Measurements from ENCODE around the gene GABRB2. TPM values are rescaled to one million over a fixed set of nuclear protein-coding genes. Genes with fewer than 3 reads are reported as not detected.

The GABRB2 gene
- total RNA-seq, 1 donor from 2014 or later: 0.20 TPM

GRCh38 chr5:161396171-161396570 is 150.4 kb downstream of the GABRB2 start:
- H3K79me2 ChIP-seq (ENCODE audit: insufficient read depth, low read length): no peaks in the 10 kb centered on the region
- H3K27ac ChIP-seq (ENCODE audit: low read depth, low read length): no peak overlapping the region
- H3K27me3 ChIP-seq (ENCODE audit: insufficient read depth, low read length): no peaks in the 10 kb centered on the region
- no peaks in the 10 kb centered on the region for H3K9me3 Mint-ChIP-seq (ENCODE audit: unreplicated experiment)
- FAIRE-seq (no peak), DNase-seq (ENCODE audit: low read depth) (no peak)
- no peaks in the 10 kb centered on the region for H4K20me1 ChIP-seq (ENCODE audit: insufficient read depth, low read length)
- no peak overlapping the region for H3K27ac Mint-ChIP-seq (ENCODE audit: unreplicated experiment)
- no peak overlapping the region for H2AFZ ChIP-seq (ENCODE audit: low read depth, low read length)
- H3K36me3 ChIP-seq (ENCODE audit: insufficient read depth, low read length): no peaks in the 10 kb centered on the region
- no peak overlapping the region for H3K4me3 ChIP-seq (ENCODE audit: insufficient read depth, low read depth, low read length)
- H3K4me3 Mint-ChIP-seq (ENCODE audit: unreplicated experiment): no peak overlapping the region
- TF ChIP-seq EZH2 (IDR thresholded peaks at IDR 0.05; ENCODE audit: insufficient read depth, low read length): no peak
- H3K36me3 Mint-ChIP-seq (ENCODE audit: low read depth, unreplicated experiment): no peaks in the 10 kb centered on the region
- no peaks in the 10 kb centered on the region for H3K4me1 ChIP-seq (ENCODE audit: insufficient read depth, low read length)
- H3K4me2 ChIP-seq (ENCODE audit: low read length): no peak overlapping the region
- H3K9ac ChIP-seq (ENCODE audit: low read length): no peak overlapping the region
- peaks cover 2% of the 10 kb centered on the region for H3K9me3 ChIP-seq (ENCODE audit: insufficient read depth, low read depth, low read length)
- H3K4me1 Mint-ChIP-seq (ENCODE audit: low read depth, unreplicated experiment): peaks cover 3% of the 10 kb centered on the region
- H3K27me3 Mint-ChIP-seq (ENCODE audit: low read depth, unreplicated experiment): no peaks in the 10 kb centered on the region

- Histone ChIP-seq H3K27me3 (ENCODE audit: insufficient read depth, low read length) (no peaks in the 10 kb centered on the region), H3K4me2 (ENCODE audit: low read length) (no peak overlapping the region), H3K4me3 (ENCODE audit: insufficient read depth, low read depth, low read length) (no peak overlapping the region), H2AFZ (ENCODE audit: low read depth, low read length) (no peak overlapping the region), H4K20me1 (ENCODE audit: insufficient read depth, low read length) (no peaks in the 10 kb centered on the region), H3K9ac (ENCODE audit: low read length) (no peak overlapping the region), H3K4me1 (ENCODE audit: insufficient read depth, low read length) (no peaks in the 10 kb centered on the region), H3K27ac (ENCODE audit: low read depth, low read length) (no peak overlapping the region), H3K9me3 (ENCODE audit: insufficient read depth, low read depth, low read length) (peaks cover 2% of the 10 kb centered on the region), H3K79me2 (ENCODE audit: insufficient read depth, low read length) (no peaks in the 10 kb centered on the region), H3K36me3 (ENCODE audit: insufficient read depth, low read length) (no peaks in the 10 kb centered on the region)
- Mint-ChIP-seq H3K4me3 (ENCODE audit: unreplicated experiment) (no peak overlapping the region), H3K9me3 (ENCODE audit: unreplicated experiment) (no peaks in the 10 kb centered on the region), H3K27me3 (ENCODE audit: low read depth, unreplicated experiment) (no peaks in the 10 kb centered on the region), H3K4me1 (ENCODE audit: low read depth, unreplicated experiment) (peaks cover 8% of the 10 kb centered on the region), H3K27ac (ENCODE audit: unreplicated experiment) (no peak overlapping the region), H3K36me3 (ENCODE audit: low read depth, unreplicated experiment) (no peaks in the 10 kb centered on the region)
- FAIRE-seq: no peak
- no peak for DNase-seq (ENCODE audit: low read depth)
- TF ChIP-seq EZH2 (IDR thresholded peaks at IDR 0.05; ENCODE audit: insufficient read depth, low read length) (no peak), CTCF (IDR thresholded peaks at IDR 0.05; ENCODE audit: insufficient read depth, low read depth, low read length) (no peak)
Measured at GRCh38 chr5:161391724-161392123, 154.8 kb downstream of the GABRB2 start.

GRCh38 chr5:161391016-161391415 is 155.5 kb downstream of the GABRB2 start:
- no peak overlapping the region for H3K4me3 ChIP-seq (ENCODE audit: insufficient read depth, low read depth, low read length)
- no peak for TF ChIP-seq CTCF (IDR thresholded peaks at IDR 0.05; ENCODE audit: insufficient read depth, low read depth, low read length)
- no peak for TF ChIP-seq EZH2 (IDR thresholded peaks at IDR 0.05; ENCODE audit: insufficient read depth, low read length)
- Mint-ChIP-seq H3K4me3 (ENCODE audit: unreplicated experiment) (no peak overlapping the region), H3K27me3 (ENCODE audit: low read depth, unreplicated experiment) (no peaks in the 10 kb centered on the region), H3K27ac (ENCODE audit: unreplicated experiment) (no peak overlapping the region), H3K4me1 (ENCODE audit: low read depth, unreplicated experiment) (peaks cover 8% of the 10 kb centered on the region), H3K9me3 (ENCODE audit: unreplicated experiment) (no peaks in the 10 kb centered on the region), H3K36me3 (ENCODE audit: low read depth, unreplicated experiment) (no peaks in the 10 kb centered on the region)
- H3K9me3 ChIP-seq (ENCODE audit: insufficient read depth, low read depth, low read length): peaks cover 2% of the 10 kb centered on the region
- H3K9ac ChIP-seq (ENCODE audit: low read length): no peak overlapping the region
- DNase-seq (ENCODE audit: low read depth): no peak
- no peaks in the 10 kb centered on the region for H3K79me2 ChIP-seq (ENCODE audit: insufficient read depth, low read length)
- no peaks in the 10 kb centered on the region for H3K4me1 ChIP-seq (ENCODE audit: insufficient read depth, low read length)
- FAIRE-seq: no peak
- no peaks in the 10 kb centered on the region for H4K20me1 ChIP-seq (ENCODE audit: insufficient read depth, low read length)
- no peak overlapping the region for H3K4me2 ChIP-seq (ENCODE audit: low read length)
- H3K36me3 ChIP-seq (ENCODE audit: insufficient read depth, low read length): no peaks in the 10 kb centered on the region
- no peaks in the 10 kb centered on the region for H3K27me3 ChIP-seq (ENCODE audit: insufficient read depth, low read length)
- no peak overlapping the region for H3K27ac ChIP-seq (ENCODE audit: low read depth, low read length)
- H2AFZ ChIP-seq (ENCODE audit: low read depth, low read length): no peak overlapping the region

Data from astrocyte (in vitro differentiated cells and primary cell).